Measurements from ENCODE around the gene PLAGL1.
"Not testable (repeated sequence)": the region's sequence is repeated elsewhere in the genome, so short reads cannot be mapped to it uniquely, and the experiment has no call there.

The PLAGL1 gene

DNA sequence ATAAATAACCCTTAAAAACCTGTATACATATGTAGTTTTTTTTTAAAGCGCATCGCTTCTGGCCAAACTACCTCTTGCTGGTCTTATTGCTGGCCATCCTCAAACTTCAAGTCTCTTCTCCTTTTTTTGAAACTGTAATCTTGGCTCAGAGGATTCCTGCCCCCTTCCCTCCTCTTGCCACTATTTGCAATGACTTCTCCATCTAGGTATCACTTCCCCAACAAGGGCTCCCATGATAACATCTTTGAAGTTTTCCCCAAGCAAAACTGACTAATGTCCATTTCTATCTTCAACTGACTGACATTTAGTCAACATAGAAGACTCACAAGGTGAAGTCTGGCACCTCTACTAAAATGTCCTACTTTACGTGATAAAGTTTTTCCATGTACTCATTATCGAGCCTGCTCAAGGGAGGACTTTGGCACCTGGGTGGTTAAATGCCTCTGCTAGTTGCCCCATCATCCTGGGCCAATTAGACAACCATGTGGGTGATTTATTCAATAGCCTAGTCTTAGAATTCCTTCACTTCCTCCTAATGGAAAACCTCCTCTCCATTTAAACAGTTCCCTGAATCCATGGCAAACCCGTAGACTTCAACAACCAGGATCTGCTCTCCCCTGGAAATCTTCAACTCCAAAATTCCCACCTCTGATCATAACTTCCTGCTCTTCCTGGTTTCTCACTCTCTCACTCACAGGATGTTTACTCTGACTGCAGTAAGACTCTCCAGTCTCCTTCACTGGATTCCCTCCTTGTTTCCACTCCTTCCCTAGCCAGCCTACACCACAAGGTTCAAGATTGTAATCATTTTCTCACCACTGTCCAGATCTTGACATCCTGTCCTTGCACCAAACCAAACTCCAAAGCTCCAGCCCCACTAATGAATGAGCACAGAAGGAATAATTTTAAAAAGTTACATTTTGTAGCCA lies 9.4 kb upstream of the PLAGL1 start:
- Histone ChIP-seq H3K27me3 (replicated peaks; ENCODE audit: control insufficient read depth, insufficient read depth, low read length) (no peaks in the 10 kb centered on the region), H3K4me3 (replicated peaks; ENCODE audit: low read depth, low read length) (no peak overlapping the region), H3K36me3 (ENCODE audit: control insufficient read depth, insufficient read depth, low read length) (no peaks in the 10 kb centered on the region)
- no peak for TF ChIP-seq CTCF (IDR thresholded peaks at IDR 0.05; ENCODE audit: insufficient read depth, low read length, poor library complexity, severe bottlenecking)
- no peak for DNase-seq (ENCODE audit: extremely low read depth, insufficient read length)

GRCh38 chr6:144013486-144013909 lies 5.4 kb upstream of the PLAGL1 start:
- H3K27me3 ChIP-seq (replicated peaks; ENCODE audit: control insufficient read depth, insufficient read depth, low read length): no peaks in the 10 kb centered on the region
- TF ChIP-seq CTCF (IDR thresholded peaks at IDR 0.05; ENCODE audit: insufficient read depth, low read length, poor library complexity, severe bottlenecking): peak; percentile 86
- DNase-seq (ENCODE audit: extremely low read depth, insufficient read length): peak; percentile 20
- H3K4me3 ChIP-seq (replicated peaks; ENCODE audit: low read depth, low read length): no peak overlapping the region
- H3K36me3 ChIP-seq (ENCODE audit: control insufficient read depth, insufficient read depth, low read length): no peaks in the 10 kb centered on the region

GRCh38 chr6:144012534-144012933 lies 4.5 kb upstream of the PLAGL1 start:
- H3K4me3 ChIP-seq (replicated peaks; ENCODE audit: low read depth, low read length): no peak overlapping the region
- no peak for TF ChIP-seq CTCF (IDR thresholded peaks at IDR 0.05; ENCODE audit: insufficient read depth, low read length, poor library complexity, severe bottlenecking)
- DNase-seq (ENCODE audit: extremely low read depth, insufficient read length): no peak
- no peaks in the 10 kb centered on the region for H3K36me3 ChIP-seq (ENCODE audit: control insufficient read depth, insufficient read depth, low read length)
- no peaks in the 10 kb centered on the region for H3K27me3 ChIP-seq (replicated peaks; ENCODE audit: control insufficient read depth, insufficient read depth, low read length)

DNA sequence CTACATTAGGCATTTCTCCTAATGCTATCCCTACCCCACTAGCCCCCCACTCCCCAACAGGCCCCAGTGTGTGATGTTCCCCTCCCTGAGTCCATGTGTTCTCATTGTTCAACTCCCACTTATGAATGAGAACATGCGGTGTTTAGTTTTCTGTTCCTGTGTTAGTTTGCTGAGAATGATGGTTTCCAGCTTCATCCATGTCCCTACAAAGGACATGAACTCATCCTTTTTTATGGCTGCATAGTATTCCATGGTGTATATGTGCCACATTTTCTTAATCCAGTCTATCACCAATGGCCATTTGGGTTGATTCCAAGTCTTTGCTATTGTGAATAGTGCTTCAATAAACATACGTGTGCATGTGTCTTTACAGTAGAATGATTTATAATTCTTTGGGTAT lies 1.6 kb upstream of the PLAGL1 start:
- not testable (repeated sequence) for H3K36me3 ChIP-seq (ENCODE audit: control insufficient read depth, insufficient read depth, low read length); H3K27me3 ChIP-seq (replicated peaks; ENCODE audit: control insufficient read depth, insufficient read depth, low read length)

DNA sequence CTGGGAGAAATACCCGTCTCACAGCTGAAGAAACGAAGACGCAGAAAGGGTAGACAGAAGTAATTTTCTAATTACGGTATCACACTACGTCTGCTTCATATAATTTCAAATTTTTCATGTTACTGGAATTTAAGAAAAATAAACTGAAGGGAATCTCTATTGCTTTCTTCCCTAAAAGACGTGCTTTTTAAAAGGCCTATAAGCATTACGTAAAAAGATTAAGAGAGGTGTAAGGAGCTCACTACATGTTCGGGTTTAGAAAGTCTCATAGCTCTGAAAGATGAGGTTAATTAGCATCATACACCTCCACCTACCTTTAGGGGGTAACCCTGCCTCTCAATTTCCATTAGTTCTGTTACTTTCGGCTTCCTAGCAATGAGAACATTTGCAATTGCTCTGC lies 787 bp upstream of the PLAGL1 start:
- H3K36me3 ChIP-seq (ENCODE audit: control insufficient read depth, insufficient read depth, low read length): no peaks in the 10 kb centered on the region
- no peak for DNase-seq (ENCODE audit: extremely low read depth, insufficient read length)
- H3K4me3 ChIP-seq (replicated peaks; ENCODE audit: low read depth, low read length): no peak overlapping the region; the same call in 1 of the 2 replicates
- H3K27me3 ChIP-seq (replicated peaks; ENCODE audit: control insufficient read depth, insufficient read depth, low read length): no peaks in the 10 kb centered on the region
- no peak for TF ChIP-seq CTCF (IDR thresholded peaks at IDR 0.05; ENCODE audit: insufficient read depth, low read length, poor library complexity, severe bottlenecking)

More for the DNA sequence above, 1.6 kb upstream of the PLAGL1 start:
- not testable (repeated sequence) for DNase-seq (ENCODE audit: extremely low read depth, insufficient read length); H3K4me3 ChIP-seq (replicated peaks; ENCODE audit: low read depth, low read length)

DNA sequence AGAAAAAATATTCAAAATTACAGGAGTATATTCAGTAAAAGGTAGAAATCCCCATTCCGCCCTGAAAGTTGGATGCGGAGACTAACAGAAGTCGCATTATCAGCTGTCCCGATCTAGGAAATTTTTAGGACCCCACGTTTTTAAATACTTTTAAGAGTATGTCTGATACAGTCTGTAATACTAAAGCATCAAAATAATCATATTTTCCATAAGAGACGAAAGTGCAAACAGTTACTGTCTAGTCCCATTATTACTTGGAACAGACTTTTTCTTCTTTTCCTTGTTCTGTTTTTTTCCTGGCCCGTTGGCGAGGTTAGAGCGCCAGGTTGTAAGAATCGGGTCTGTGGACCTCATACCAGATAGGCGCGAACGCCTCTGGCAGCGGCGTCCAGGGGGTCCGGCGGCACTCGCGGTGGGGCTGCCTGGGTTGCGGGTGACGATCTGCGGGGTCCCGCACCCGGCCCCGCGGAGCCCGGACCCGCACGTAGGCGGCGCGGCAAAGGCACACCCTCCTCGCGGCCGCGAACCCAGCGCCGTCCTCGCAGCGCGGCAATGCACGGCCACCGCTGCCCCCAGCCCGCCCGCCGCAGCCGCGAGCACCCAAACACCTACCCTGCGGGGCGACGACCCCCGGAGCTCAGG lies 460 bp downstream of the PLAGL1 start:
- H3K4me3 ChIP-seq (replicated peaks; ENCODE audit: low read depth, low read length): peak overlapping the region; percentile 47
- H3K36me3 ChIP-seq (ENCODE audit: control insufficient read depth, insufficient read depth, low read length): no peaks in the 10 kb centered on the region
- peak; percentile 2 for DNase-seq (ENCODE audit: extremely low read depth, insufficient read length)
- no peaks in the 10 kb centered on the region for H3K27me3 ChIP-seq (replicated peaks; ENCODE audit: control insufficient read depth, insufficient read depth, low read length)
- TF ChIP-seq CTCF (IDR thresholded peaks at IDR 0.05; ENCODE audit: insufficient read depth, low read length, poor library complexity, severe bottlenecking): no peak
